Measurements from ENCODE around the gene C2orf69.

GRCh38 chr2:199916980-199917379 is 5.9 kb downstream of the C2orf69 start:
- no peak for TF ChIP-seq POLR2A (IDR thresholded peaks at IDR 0.05)
- TF ChIP-seq, protein P1, sequence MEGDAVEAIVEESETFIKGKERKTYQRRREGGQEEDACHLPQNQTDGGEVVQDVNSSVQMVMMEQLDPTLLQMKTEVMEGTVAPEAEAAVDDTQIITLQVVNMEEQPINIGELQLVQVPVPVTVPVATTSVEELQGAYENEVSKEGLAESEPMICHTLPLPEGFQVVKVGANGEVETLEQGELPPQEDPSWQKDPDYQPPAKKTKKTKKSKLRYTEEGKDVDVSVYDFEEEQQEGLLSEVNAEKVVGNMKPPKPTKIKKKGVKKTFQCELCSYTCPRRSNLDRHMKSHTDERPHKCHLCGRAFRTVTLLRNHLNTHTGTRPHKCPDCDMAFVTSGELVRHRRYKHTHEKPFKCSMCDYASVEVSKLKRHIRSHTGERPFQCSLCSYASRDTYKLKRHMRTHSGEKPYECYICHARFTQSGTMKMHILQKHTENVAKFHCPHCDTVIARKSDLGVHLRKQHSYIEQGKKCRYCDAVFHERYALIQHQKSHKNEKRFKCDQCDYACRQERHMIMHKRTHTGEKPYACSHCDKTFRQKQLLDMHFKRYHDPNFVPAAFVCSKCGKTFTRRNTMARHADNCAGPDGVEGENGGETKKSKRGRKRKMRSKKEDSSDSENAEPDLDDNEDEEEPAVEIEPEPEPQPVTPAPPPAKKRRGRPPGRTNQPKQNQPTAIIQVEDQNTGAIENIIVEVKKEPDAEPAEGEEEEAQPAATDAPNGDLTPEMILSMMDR (IDR thresholded peaks at IDR 0.05), result no peak
- TF ChIP-seq POLR2AphosphoS5 (IDR thresholded peaks at IDR 0.05), result no peak
- no peak for TF ChIP-seq EP300 (IDR thresholded peaks at IDR 0.05)

Measured in suprapubic skin (tissue), 4 donors.